ENCODE data around the gene XRCC6.

XRCC6 gene

DNA sequence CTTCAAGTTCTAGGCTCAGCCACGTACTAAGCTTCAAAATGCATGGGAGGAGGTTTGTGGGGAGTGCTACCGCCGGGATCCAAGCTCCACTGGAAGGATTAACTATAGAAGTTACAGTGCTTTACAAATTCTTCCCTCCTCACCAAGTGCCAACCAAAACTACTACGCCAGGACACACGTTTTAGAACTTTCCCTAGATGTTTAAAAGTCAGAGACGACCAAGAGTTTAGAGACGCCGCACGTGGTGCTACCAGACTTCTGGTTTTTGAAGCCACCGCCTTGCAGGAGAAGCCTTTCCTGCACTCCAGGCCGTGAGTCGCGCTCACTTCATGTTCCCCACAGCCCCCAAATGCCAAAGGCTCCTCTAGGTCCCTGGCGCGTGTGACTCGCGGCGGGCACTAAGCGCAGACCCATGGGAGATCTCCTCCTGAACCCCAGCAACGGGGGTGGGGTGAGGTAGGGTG is 66.8 kb downstream of the XRCC6 start:
- TF ChIP-seq ZC3H10 (CRISPR knock-in tag; IDR thresholded peaks at IDR 0.05) (no peak), OSR1 (CRISPR knock-in tag; IDR thresholded peaks at IDR 0.05) (no peak)
- TF ChIP-seq, protein P1, sequence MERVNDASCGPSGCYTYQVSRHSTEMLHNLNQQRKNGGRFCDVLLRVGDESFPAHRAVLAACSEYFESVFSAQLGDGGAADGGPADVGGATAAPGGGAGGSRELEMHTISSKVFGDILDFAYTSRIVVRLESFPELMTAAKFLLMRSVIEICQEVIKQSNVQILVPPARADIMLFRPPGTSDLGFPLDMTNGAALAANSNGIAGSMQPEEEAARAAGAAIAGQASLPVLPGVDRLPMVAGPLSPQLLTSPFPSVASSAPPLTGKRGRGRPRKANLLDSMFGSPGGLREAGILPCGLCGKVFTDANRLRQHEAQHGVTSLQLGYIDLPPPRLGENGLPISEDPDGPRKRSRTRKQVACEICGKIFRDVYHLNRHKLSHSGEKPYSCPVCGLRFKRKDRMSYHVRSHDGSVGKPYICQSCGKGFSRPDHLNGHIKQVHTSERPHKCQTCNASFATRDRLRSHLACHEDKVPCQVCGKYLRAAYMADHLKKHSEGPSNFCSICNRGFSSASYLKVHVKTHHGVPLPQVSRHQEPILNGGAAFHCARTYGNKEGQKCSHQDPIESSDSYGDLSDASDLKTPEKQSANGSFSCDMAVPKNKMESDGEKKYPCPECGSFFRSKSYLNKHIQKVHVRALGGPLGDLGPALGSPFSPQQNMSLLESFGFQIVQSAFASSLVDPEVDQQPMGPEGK (CRISPR knock-in tag; IDR thresholded peaks at IDR 0.05; ENCODE audit: borderline replicate concordance), result no peak
- ATAC-seq, result peak; percentile 40

DNA sequence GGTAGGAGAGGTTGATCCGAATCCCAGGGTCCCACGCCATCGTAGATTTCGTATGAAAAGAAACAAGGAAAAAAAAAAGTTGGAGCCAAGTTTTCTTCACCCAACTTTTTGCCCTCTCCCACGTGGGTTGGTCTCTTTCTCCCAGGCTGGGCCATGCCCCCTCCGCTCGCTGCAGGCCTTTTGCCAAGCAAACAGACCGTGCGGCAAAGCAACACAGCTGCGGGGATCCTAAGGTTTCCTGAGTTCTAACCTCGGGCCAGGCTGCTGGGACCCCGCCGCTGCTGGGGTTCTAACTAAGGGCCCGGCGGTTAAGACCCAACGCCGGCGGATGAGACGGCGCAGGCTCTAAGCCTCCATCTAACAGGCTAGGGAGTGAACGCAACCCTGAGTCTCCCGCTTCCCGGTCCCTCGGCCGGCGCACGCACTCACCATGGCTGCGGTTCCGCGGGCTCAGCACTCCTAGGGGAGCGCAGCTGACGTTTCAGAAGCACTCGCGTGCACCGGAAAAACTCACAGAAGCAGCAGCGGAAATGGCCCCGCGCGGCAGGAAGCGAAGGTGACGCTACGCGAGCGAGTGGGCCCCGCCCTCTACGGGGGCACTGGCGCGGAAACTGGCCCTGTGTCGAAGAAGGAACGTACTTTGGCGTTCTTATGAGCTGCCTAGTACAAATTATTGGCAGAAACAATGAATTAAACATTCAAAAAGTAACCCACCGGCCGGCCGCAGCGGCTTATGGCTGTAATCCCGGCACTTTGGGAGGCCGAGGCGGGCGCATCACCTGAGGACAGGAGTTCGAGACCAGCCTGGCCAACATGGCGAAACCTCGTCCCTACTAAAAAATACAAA is 67.5 kb downstream of the XRCC6 start, which contains the start of gene SNU13:
Gene SNU13 (minus strand): TSS at position 503 of the 847 bp plus-strand sequence. CDS start 71 bp downstream, at position 432.
- no peak for TF ChIP-seq OSR1 (CRISPR knock-in tag; IDR thresholded peaks at IDR 0.05)
- TF ChIP-seq, protein P2, sequence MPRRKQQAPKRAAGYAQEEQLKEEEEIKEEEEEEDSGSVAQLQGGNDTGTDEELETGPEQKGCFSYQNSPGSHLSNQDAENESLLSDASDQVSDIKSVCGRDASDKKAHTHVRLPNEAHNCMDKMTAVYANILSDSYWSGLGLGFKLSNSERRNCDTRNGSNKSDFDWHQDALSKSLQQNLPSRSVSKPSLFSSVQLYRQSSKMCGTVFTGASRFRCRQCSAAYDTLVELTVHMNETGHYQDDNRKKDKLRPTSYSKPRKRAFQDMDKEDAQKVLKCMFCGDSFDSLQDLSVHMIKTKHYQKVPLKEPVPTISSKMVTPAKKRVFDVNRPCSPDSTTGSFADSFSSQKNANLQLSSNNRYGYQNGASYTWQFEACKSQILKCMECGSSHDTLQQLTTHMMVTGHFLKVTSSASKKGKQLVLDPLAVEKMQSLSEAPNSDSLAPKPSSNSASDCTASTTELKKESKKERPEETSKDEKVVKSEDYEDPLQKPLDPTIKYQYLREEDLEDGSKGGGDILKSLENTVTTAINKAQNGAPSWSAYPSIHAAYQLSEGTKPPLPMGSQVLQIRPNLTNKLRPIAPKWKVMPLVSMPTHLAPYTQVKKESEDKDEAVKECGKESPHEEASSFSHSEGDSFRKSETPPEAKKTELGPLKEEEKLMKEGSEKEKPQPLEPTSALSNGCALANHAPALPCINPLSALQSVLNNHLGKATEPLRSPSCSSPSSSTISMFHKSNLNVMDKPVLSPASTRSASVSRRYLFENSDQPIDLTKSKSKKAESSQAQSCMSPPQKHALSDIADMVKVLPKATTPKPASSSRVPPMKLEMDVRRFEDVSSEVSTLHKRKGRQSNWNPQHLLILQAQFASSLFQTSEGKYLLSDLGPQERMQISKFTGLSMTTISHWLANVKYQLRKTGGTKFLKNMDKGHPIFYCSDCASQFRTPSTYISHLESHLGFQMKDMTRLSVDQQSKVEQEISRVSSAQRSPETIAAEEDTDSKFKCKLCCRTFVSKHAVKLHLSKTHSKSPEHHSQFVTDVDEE (CRISPR knock-in tag; IDR thresholded peaks at IDR 0.05), result no peak
- peak; percentile 98 for ATAC-seq

DNA sequence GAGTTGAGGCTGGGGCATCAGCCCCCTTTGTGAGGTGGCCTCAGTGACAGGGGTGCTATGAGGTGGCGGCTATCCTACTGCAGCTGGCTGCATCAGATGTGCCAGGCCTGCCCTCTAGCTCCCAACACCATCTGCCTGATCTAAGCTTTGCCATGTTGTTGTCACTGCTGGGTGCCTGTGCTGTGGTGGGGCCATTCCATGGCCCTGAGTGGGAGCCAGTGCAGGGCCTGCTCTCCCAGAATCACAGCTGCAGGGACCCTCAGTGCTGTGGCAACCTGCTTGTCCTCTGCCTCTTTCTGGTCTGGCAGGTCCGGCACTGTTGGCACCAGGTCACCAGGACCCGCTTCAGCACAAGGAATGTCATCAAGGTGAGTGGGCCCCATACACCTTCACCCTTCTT is 69.4 kb downstream of the XRCC6 start:
- TF ChIP-seq ARNTL (CRISPR knock-in tag; IDR thresholded peaks at IDR 0.05; ENCODE audit: borderline replicate concordance, low read depth), result no peak
- no peak for ATAC-seq

DNA sequence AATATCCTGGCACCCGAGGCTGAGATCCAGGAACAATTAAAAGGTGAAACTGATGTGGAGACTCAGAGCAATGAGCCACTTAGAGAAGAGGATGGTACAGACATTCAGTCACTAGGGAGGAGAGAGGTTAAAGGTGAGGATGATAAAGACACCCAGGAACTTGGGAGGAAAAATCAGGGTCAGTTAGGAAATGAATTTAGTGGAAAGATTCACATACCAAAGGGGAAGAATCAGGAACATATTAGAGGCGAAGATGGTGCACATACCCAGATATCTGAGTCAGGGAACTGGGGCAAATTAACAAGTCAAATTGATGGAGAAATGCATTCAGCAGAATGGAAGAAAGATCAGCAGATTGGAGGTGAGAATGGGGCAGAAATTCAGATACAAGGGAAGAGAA is 74.1 kb downstream of the XRCC6 start:
- no peak for ATAC-seq
- TF ChIP-seq, protein P3, sequence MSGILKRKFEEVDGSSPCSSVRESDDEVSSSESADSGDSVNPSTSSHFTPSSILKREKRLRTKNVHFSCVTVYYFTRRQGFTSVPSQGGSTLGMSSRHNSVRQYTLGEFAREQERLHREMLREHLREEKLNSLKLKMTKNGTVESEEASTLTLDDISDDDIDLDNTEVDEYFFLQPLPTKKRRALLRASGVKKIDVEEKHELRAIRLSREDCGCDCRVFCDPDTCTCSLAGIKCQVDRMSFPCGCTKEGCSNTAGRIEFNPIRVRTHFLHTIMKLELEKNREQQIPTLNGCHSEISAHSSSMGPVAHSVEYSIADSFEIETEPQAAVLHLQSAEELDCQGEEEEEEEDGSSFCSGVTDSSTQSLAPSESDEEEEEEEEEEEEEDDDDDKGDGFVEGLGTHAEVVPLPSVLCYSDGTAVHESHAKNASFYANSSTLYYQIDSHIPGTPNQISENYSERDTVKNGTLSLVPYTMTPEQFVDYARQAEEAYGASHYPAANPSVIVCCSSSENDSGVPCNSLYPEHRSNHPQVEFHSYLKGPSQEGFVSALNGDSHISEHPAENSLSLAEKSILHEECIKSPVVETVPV (CRISPR knock-in tag; IDR thresholded peaks at IDR 0.05), result no peak
- TF ChIP-seq, protein P4, sequence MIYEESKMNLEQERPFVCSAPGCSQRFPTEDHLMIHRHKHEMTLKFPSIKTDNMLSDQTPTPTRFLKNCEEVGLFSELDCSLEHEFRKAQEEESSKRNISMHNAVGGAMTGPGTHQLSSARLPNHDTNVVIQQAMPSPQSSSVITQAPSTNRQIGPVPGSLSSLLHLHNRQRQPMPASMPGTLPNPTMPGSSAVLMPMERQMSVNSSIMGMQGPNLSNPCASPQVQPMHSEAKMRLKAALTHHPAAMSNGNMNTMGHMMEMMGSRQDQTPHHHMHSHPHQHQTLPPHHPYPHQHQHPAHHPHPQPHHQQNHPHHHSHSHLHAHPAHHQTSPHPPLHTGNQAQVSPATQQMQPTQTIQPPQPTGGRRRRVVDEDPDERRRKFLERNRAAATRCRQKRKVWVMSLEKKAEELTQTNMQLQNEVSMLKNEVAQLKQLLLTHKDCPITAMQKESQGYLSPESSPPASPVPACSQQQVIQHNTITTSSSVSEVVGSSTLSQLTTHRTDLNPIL (CRISPR knock-in tag; IDR thresholded peaks at IDR 0.05; ENCODE audit: low read depth), result no peak
- TF ChIP-seq, protein P2 (CRISPR knock-in tag; IDR thresholded peaks at IDR 0.05), result no peak
- TF ChIP-seq CSDC2 (CRISPR knock-in tag; IDR thresholded peaks at IDR 0.05) (no peak), RARB (CRISPR knock-in tag; IDR thresholded peaks at IDR 0.05) (no peak), GLIS3 (CRISPR knock-in tag; IDR thresholded peaks at IDR 0.05) (no peak), ZNF8 (CRISPR knock-in tag; IDR thresholded peaks at IDR 0.05) (no peak), OSR1 (CRISPR knock-in tag; IDR thresholded peaks at IDR 0.05) (no peak), SNAI2 (CRISPR knock-in tag; IDR thresholded peaks at IDR 0.05) (no peak)
- TF ChIP-seq, protein P5, sequence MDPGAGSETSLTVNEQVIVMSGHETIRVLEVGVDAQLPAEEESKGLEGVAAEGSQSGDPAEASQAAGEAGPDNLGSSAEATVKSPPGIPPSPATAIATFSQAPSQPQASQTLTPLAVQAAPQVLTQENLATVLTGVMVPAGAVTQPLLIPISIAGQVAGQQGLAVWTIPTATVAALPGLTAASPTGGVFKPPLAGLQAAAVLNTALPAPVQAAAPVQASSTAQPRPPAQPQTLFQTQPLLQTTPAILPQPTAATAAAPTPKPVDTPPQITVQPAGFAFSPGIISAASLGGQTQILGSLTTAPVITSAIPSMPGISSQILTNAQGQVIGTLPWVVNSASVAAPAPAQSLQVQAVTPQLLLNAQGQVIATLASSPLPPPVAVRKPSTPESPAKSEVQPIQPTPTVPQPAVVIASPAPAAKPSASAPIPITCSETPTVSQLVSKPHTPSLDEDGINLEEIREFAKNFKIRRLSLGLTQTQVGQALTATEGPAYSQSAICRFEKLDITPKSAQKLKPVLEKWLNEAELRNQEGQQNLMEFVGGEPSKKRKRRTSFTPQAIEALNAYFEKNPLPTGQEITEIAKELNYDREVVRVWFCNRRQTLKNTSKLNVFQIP (CRISPR knock-in tag; IDR thresholded peaks at IDR 0.05; ENCODE audit: borderline replicate concordance, low read depth), result no peak

Measured in SK-N-SH treated with all-trans-retinoic acid at 6 μM for 48 hours (cell line).